ENCODE data around the gene DAAM2. TPM values are rescaled to one million over a fixed set of nuclear protein-coding genes. Genes with fewer than 3 reads are reported as not detected.

DAAM2 gene
- total and polyA plus RNA-seq, 9 of the 15 experiments (the other 6 are each of a cell fraction or from before 2014, with no cell fraction given): 0.01 to 0.07 TPM; not detected in 7

DNA sequence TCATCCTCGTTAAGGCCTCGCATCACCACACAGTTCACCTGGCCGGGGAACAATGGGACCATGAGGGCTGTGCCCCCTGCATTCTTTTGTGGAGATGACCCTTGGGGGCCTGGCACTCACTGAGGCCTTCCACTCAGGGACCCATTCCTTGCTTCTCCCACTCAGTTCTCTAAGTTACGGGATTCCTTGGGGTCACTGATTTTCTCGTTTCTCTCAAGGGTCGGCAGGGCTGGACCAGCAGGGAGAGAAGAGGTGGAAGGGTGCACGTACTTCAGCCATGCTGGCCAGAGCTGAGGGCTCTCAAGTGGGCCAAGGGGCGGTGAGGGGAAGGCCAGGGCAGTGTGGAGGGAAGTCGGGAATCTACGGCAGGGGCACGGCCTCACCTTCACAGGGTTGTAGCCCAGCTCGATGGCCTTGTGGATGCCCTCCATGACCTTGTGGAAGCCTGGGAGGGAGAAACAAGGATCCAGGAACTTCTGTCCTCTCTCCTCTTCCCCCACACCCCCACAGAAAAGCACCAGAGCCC is 121.3 kb downstream of the DAAM2 start:
- no peaks in the 10 kb centered on the region; the same call in 2 of the 3 replicates for H3K36me3 ChIP-seq (ENCODE audit: control insufficient read depth, insufficient read depth, low read length)
- H3K27ac ChIP-seq (ENCODE audit: extremely low read depth, low read depth, low read length): no peak overlapping the region
- WGBS (ENCODE audit: insufficient coverage, low coverage, missing lambda C conversion rate): 15% methylated on average over 12 of the region's 12 CpGs
- no peak for TF ChIP-seq GATAD2B (IDR thresholded peaks at IDR 0.05; ENCODE audit: borderline replicate concordance)
- TF ChIP-seq PML (IDR thresholded peaks at IDR 0.05; ENCODE audit: low read length): no peak
- no peak for TF ChIP-seq DNMT1 (IDR thresholded peaks at IDR 0.05)
- no peak for TF ChIP-seq SMAD1 (IDR thresholded peaks at IDR 0.05; ENCODE audit: low read depth, low read length, partially characterized antibody)
- no peak for TF ChIP-seq ETV6 (IDR thresholded peaks at IDR 0.05; ENCODE audit: borderline replicate concordance in 1 of 2, low read depth in 2 of 2, low read length in 1 of 2)
- TF ChIP-seq ETV6 (CRISPR knock-in tag; IDR thresholded peaks at IDR 0.05; ENCODE audit: borderline replicate concordance): no peak
- no peak for TF ChIP-seq POLR2AphosphoS2 (IDR thresholded peaks at IDR 0.05; ENCODE audit: low read length)
- no peak for TF ChIP-seq ARNT (IDR thresholded peaks at IDR 0.05)
- no peak for TF ChIP-seq SREBF2 (CRISPR knock-in tag; IDR thresholded peaks at IDR 0.05)
- TF ChIP-seq, protein P1, sequence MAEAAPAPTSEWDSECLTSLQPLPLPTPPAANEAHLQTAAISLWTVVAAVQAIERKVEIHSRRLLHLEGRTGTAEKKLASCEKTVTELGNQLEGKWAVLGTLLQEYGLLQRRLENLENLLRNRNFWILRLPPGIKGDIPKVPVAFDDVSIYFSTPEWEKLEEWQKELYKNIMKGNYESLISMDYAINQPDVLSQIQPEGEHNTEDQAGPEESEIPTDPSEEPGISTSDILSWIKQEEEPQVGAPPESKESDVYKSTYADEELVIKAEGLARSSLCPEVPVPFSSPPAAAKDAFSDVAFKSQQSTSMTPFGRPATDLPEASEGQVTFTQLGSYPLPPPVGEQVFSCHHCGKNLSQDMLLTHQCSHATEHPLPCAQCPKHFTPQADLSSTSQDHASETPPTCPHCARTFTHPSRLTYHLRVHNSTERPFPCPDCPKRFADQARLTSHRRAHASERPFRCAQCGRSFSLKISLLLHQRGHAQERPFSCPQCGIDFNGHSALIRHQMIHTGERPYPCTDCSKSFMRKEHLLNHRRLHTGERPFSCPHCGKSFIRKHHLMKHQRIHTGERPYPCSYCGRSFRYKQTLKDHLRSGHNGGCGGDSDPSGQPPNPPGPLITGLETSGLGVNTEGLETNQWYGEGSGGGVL (CRISPR knock-in tag; IDR thresholded peaks at IDR 0.05): no peak
- TF ChIP-seq SNRNP70 (optimal IDR thresholded peaks at IDR 0.05; ENCODE audit: low read depth, low read length): no peak
- no peak for TF ChIP-seq KDM5B (IDR thresholded peaks at IDR 0.05; ENCODE audit: insufficient replicate concordance, low read depth, low read length)
- ChIA-PET CTCF (ENCODE audit: low intra/inter-chr PET ratio) (no interaction called here), POLR2A (no interaction called here)
- no peak overlapping the region for H3K4me3 ChIP-seq
- H3K9me3 ChIP-seq (replicated peaks; ENCODE audit: control insufficient read depth, insufficient read depth, low read depth, low read length): no peaks in the 10 kb centered on the region
- no TSS peak for BruUV-seq (replicated peaks)
- ATAC-seq (no peak), DNase-seq (ENCODE audit: extremely low read depth in 1 of 4, low spot score in 3 of 4) (no peak), FAIRE-seq (no peak)
- H3K9me1 ChIP-seq (ENCODE audit: control insufficient read depth, insufficient read depth, low read length): no peaks in the 10 kb centered on the region
- H3K9ac ChIP-seq (ENCODE audit: insufficient read depth in 1 of 2, low read depth in 2 of 2, low read length in 2 of 2): no peak overlapping the region
- H3K4me2 ChIP-seq (ENCODE audit: insufficient read depth, low read length): no peak overlapping the region
- intact Hi-C loops (cut with micrococcal nuclease) (no loop called here), in situ Hi-C loops (cut with MboI) (no loop called here)
- H3K27me3 ChIP-seq (ENCODE audit: control insufficient read depth in 2 of 2, insufficient read depth in 2 of 2, low read length in 2 of 2): peaks cover 0 to 16% of the 10 kb centered on the region in 2 experiments; a peak in 2 of 5 replicates
- no peaks in the 10 kb centered on the region for H3K79me2 ChIP-seq (ENCODE audit: control insufficient read depth, insufficient read depth, low read length)
- no peaks in the 10 kb centered on the region; the same call in 1 of the 2 replicates for H4K20me1 ChIP-seq (replicated peaks; ENCODE audit: control insufficient read depth, insufficient read depth, low read length)
- H2AFZ ChIP-seq (ENCODE audit: low read depth, low read length): no peak overlapping the region
- H3K4me1 ChIP-seq (replicated peaks in 1 of 2; ENCODE audit: control insufficient read depth in 2 of 2, insufficient read depth in 2 of 2, low read length in 2 of 2): no peaks in the 10 kb centered on the region
